Naive B cell (primary cell): ENCODE results near the gene SNF8. TPM values are rescaled to one million over a fixed set of nuclear protein-coding genes. Genes with fewer than 3 reads are reported as not detected.
A peak's percentile ranks its signal among the peaks of the same experiment; 100 is the strongest.

Experiments used
- ATAC-seq, 2 donors: fragments of 150-1000 bp; cut with Tn5 transposase; 2 replicates each; pipeline ENCODE4 v1.10.0; 2021; ENCODE audit warnings: low read depth in 2 of 2, mild to moderate bottlenecking in 2 of 2, moderate library complexity in 2 of 2
- DNase-seq: peaks from one replicate; pipeline ENCODE4 v3.0.0; 2022
- H3K27ac Mint-ChIP-seq, 6 donors: one replicate each; pipeline ENCODE4 v1.8.0; 2020 to 2022; ENCODE audit warnings: mild to moderate bottlenecking in 6 of 6, mixed read lengths in 6 of 6, moderate library complexity in 5 of 6, inconsistent platforms in 2 of 6
- H3K27me3 Mint-ChIP-seq, 3 donors: one replicate each; pipeline ENCODE4 v1.8.0; 2021 to 2022; ENCODE audit warnings: mixed read lengths in 3 of 3, mild to moderate bottlenecking in 1 of 3
- H3K36me3 Mint-ChIP-seq, 2 donors: one replicate each; pipeline ENCODE4 v1.8.0; 2020 to 2022; ENCODE audit warnings: mixed read lengths in 2 of 2, inconsistent platforms in 1 of 2, mild to moderate bottlenecking in 1 of 2
- H3K4me1 Mint-ChIP-seq, 3 donors: one replicate each; pipeline ENCODE4 v1.8.0; 2020 to 2022; ENCODE audit warnings: mixed read lengths in 3 of 3, inconsistent platforms in 1 of 3, mild to moderate bottlenecking in 1 of 3, moderate library complexity in 1 of 3
- H3K4me3 Mint-ChIP-seq, 8 donors: one replicate each; pipeline ENCODE4 v1.8.0; 2020 to 2022; ENCODE audit warnings: mild to moderate bottlenecking in 8 of 8, mixed read lengths in 8 of 8, moderate library complexity in 8 of 8, inconsistent platforms in 2 of 8
- H3K9me3 Mint-ChIP-seq, 7 donors: one replicate each; pipeline ENCODE4 v1.8.0; 2020 to 2022; ENCODE audit warnings: mixed read lengths in 7 of 7, mild to moderate bottlenecking in 5 of 7, inconsistent platforms in 2 of 7, moderate library complexity in 1 of 7
- polyA plus RNA-seq, 6 donors: library from polyadenylated mRNA; unstranded; fragments of 300-500 nt; fragmentation: Illumina TruSeq; gene quantifications; one replicate each; pipeline ENCODE4 v1.2.3, GENCODE V29; 2021; ENCODE audit warnings: low read depth in 6 of 6

Gene SNF8
- polyA plus RNA-seq, result 100 to 1,000 TPM in 4 of 6 donors, 10 to 100 TPM in 2; 92.4 to 140 (median 108) TPM

DNA sequence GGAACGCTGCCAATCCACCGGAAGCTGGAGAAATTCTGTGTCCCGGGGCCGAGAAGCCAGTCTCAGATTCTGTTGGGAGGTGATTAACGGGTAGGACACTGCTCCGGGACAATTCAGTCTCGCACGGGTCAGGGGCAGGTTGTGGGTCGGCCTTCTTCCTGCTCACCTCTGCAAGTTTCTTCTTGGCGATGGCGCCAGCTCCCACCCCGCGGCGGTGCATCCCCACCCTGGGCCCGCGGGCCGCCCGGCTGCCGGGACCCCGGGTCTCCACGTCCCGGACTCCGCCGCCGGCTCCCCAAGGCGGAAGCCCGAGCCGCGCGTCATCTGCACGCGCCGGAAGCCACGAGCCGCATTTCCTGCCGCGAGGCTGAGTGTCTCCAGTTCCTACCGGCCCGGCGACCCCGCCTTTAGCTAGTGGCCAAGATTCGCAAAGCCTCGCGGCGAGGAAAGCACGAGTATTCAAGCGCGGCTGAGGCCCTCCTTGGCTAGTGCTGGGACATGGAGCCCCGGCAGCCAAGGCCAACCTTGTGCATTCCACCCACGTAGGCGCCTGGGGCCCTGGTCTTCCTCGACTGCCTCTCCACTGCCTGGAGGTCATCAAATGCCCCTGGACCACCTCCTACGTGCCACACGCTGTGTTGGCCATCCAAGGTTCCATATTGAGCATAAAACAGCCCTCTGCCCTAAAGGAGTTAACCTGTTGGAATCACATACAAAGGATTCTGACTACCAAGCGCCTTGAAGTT, at the start of gene SNF8:
Gene SNF8, minus strand, starts transcription at position 328 of the 746 bp plus-strand sequence. Its CDS starts 108 bp downstream, at position 220.
- Mint-ChIP-seq H3K27me3 (peaks cover 0 to 9% (median 6%) of the 10 kb centered on the region in 3 donors), H3K4me3 (peak within 1 kb of the TSS; percentile 93 to 98 (median 96)), H3K27ac (peak within 1 kb of the TSS; percentile 94 to 98 (median 96)), H3K4me1 (peaks cover 8 to 28% (median 12%) of the 10 kb centered on the region in 3 donors), H3K36me3 (peaks cover 6 to 8% of the 10 kb centered on the region in 2 donors), H3K9me3 (peaks cover 0 to 5% (median 0%) of the 10 kb centered on the region in 7 donors)
- DNase-seq (peak; percentile 90), ATAC-seq (peak; percentile 97)

DNA sequence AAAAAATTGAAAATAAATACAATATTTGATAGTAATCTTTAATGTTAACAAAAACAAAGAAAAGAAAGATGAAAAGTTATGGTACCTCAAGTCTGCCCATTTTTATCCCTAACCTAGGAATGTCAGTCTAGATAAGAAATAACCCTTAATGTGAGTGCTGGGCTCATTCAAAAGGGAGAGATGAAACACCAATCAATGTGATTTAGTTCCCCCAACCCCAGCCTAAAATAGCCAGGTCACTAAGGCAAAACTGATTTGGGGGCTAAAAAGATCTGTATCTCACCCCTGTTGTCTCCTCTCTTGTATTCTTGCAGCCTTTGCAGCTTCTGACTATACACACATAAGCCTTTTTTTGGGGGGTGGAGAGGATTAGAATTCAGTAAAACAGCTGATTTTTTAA, 49.3 kb upstream of the SNF8 start:
- DNase-seq (no peak), ATAC-seq (no peak)
- Mint-ChIP-seq H3K4me1 (peaks cover 17 to 36% (median 30%) of the 10 kb centered on the region in 3 donors), H3K36me3 (peaks cover 0 to 8% of the 10 kb centered on the region in 2 donors), H3K9me3 (peaks cover 0 to 2% (median 0%) of the 10 kb centered on the region in 7 donors), H3K27me3 (peaks cover 55 to 82% (median 57%) of the 10 kb centered on the region in 3 donors), H3K27ac (no peak overlapping the region), H3K4me3 (no peak overlapping the region)

DNA sequence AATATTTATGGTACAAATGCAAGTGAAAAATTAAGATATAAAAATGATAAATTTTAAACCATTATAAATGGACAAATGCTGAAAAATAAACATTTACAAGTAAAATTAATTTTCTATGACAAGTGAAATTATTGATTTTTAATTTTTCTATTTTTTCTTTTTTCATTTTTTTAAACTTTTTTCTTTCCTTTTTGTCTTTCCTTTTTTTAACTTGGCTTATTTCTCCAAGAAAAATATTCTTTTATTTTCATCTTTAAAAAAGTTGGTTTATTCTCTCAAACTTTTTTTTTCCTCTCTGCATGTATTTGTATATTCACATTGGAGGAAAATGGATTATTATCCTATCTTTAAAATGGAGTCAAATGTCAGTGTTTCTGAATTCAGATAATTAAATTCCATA, 48.7 kb upstream of the SNF8 start:
- peaks cover 0 to 8% of the 10 kb centered on the region in 2 donors for H3K36me3 Mint-ChIP-seq

DNA sequence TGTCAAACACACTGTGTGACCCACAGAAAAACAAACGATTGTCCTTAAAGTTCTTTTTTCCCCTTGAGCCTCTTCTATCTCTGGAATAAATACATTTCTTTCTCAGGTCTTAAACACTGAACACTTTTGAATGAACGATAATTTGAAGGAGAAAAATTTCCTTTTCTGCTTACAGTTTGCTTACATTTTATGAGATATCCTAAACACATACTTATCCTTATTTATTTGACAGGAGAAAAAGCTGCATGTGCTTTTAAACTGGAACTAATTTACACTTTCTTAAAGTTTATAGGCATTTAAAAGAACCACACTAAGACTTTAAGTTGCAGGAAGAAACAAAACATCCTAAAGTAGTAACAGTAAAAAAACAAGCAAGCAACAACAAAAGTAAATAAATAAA, 47.8 kb upstream of the SNF8 start:
- no peak overlapping the region for H3K4me3 Mint-ChIP-seq
- peaks cover 46 to 72% (median 56%) of the 10 kb centered on the region in 3 donors for H3K27me3 Mint-ChIP-seq
- H3K9me3 Mint-ChIP-seq, result peaks cover 0 to 2% (median 0%) of the 10 kb centered on the region in 7 donors
- no peak overlapping the region for H3K27ac Mint-ChIP-seq
- no peak for ATAC-seq
- H3K4me1 Mint-ChIP-seq, result peaks cover 13 to 21% (median 18%) of the 10 kb centered on the region in 3 donors
- DNase-seq, result no peak
- peaks cover 0 to 8% of the 10 kb centered on the region in 2 donors for H3K36me3 Mint-ChIP-seq

More for the DNA sequence above, 48.7 kb upstream of the SNF8 start:
- H3K4me3 Mint-ChIP-seq, result no peak overlapping the region
- no peak overlapping the region for H3K27ac Mint-ChIP-seq
- DNase-seq (no peak), ATAC-seq (no peak)
- H3K27me3 Mint-ChIP-seq, result peaks cover 48 to 76% (median 52%) of the 10 kb centered on the region in 3 donors
- peaks cover 0 to 2% (median 0%) of the 10 kb centered on the region in 7 donors for H3K9me3 Mint-ChIP-seq
- peaks cover 16 to 29% (median 26%) of the 10 kb centered on the region in 3 donors for H3K4me1 Mint-ChIP-seq

DNA sequence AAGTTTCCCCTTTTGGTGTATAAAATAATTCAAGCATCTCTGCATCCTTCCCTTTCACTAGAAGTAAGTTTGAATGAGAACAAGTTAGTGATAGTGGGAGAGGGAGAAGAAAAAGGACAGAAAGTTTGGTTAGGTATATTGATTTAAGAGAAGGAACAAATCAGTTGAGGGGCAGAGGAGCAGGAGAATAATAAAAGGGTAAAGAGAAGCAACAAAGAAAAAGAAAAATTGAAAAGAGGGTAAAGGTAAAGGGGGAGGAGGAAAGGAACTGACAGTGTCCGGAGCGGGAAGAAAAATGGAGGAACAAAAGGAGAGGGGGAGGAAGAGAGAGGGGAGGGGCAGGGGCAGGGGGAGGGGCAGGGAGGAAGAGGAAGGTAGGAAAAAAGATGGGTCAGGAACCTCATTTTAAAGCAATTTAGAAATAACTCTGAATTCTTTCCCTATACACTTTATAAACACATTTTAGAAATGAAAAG, 46.3 kb upstream of the SNF8 start:
- DNase-seq, result no peak
- H3K27ac Mint-ChIP-seq, result no peak overlapping the region

GRCh38 chr17:48989100-48989499, 44.5 kb upstream of the SNF8 start:
- Mint-ChIP-seq H3K4me3 (no peak overlapping the region), H3K27me3 (peaks cover 40 to 53% (median 50%) of the 10 kb centered on the region in 3 donors), H3K9me3 (no peaks in the 10 kb centered on the region), H3K4me1 (no peaks in the 10 kb centered on the region), H3K27ac (no peak overlapping the region), H3K36me3 (no peaks in the 10 kb centered on the region)
- ATAC-seq (no peak), DNase-seq (no peak)

More for the DNA sequence above, 46.3 kb upstream of the SNF8 start:
- Mint-ChIP-seq H3K36me3 (no peaks in the 10 kb centered on the region), H3K4me3 (no peak overlapping the region), H3K27me3 (peaks cover 40 to 60% (median 56%) of the 10 kb centered on the region in 3 donors), H3K9me3 (no peaks in the 10 kb centered on the region), H3K4me1 (peaks cover 4 to 7% (median 6%) of the 10 kb centered on the region in 3 donors)
- no peak for ATAC-seq

DNA sequence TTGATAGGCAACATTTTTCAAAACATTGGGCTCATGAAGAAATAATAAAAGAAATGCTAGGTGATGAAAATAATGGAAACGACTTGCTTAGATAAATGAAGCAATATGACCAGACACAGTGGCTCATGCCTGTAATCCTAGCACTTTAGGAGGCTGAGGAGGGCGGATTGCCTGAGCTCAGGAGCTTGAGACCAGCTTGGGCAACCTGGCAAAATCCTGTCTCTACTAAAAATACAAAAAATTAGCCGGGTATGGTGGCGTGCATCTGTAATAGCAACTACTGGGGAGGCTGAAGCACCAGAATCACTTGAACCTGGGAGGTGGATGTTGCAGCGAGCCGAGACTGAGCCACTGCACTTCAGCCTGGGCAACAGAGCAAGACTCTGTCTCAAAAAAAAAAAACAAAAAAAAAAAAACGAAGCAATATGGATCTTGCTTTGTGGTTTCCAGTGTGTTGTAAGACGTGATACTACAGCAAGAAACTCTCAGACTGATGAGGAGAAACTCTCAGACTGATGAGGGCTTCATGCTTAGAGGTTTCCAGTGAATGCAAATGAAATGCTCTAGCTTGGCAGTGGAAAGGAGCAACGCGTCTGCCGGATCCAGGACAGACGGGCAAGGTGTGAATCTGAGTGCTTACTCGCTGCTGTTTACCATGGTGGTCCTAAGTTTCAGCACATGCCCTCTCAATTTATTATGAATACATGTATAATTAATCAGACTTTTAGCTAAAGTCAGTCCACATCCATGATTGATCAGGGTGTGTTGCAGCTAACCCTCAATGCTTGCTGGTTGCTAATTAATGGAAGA, 41.0 kb upstream of the SNF8 start:
- peaks cover 0 to 12% (median 5%) of the 10 kb centered on the region in 7 donors for H3K9me3 Mint-ChIP-seq
- H3K4me3 Mint-ChIP-seq, result no peak overlapping the region
- ATAC-seq (no peak), DNase-seq (no peak)
- H3K4me1 Mint-ChIP-seq, result no peaks in the 10 kb centered on the region
- H3K27me3 Mint-ChIP-seq, result peaks cover 26 to 47% (median 31%) of the 10 kb centered on the region in 3 donors
- H3K27ac Mint-ChIP-seq, result no peak overlapping the region
- H3K36me3 Mint-ChIP-seq, result peaks cover 0 to 5% of the 10 kb centered on the region in 2 donors

- Mint-ChIP-seq H3K27ac (no peak overlapping the region), H3K27me3 (peaks cover 10 to 42% (median 14%) of the 10 kb centered on the region in 3 donors), H3K9me3 (peaks cover 0 to 12% (median 5%) of the 10 kb centered on the region in 7 donors), H3K4me1 (no peaks in the 10 kb centered on the region), H3K36me3 (peaks cover 0 to 5% of the 10 kb centered on the region in 2 donors), H3K4me3 (no peak overlapping the region)
- DNase-seq, result no peak
- ATAC-seq, result no peak
These were observed 37.4 kb upstream of the SNF8 start for GRCh38 chr17:48981927-48982539.

- no peaks in the 10 kb centered on the region for H3K36me3 Mint-ChIP-seq
- H3K27ac Mint-ChIP-seq, result no peak overlapping the region
- ATAC-seq (no peak), DNase-seq (no peak)
- peaks cover 25 to 66% (median 51%) of the 10 kb centered on the region in 3 donors for H3K27me3 Mint-ChIP-seq
- no peak overlapping the region for H3K4me3 Mint-ChIP-seq
- H3K4me1 Mint-ChIP-seq, result no peaks in the 10 kb centered on the region
- H3K9me3 Mint-ChIP-seq, result no peaks in the 10 kb centered on the region
These were observed 29.2 kb upstream of the SNF8 start for GRCh38 chr17:48973806-48974205.

DNA sequence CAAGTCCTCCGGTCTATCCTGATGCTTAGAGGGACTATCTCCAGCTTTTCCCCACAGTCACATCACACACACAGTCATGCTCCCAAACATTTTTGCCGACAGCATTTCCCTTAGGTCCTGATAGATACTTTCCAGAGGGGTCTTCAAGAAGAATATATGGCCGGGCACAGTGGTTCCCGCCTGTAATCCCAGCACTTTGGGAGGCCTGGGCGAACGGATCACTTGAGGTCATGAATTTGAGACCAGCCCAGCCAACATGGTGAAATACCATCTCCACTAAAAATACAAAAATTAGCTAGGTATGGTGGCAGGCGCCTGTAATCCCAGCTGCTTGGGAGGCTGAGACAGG, 28.1 kb upstream of the SNF8 start:
- peaks cover 34 to 70% (median 58%) of the 10 kb centered on the region in 3 donors for H3K27me3 Mint-ChIP-seq
- ATAC-seq (no peak), DNase-seq (no peak)
- no peak overlapping the region for H3K4me3 Mint-ChIP-seq
- H3K27ac Mint-ChIP-seq, result no peak overlapping the region
- no peaks in the 10 kb centered on the region for H3K9me3 Mint-ChIP-seq
- no peaks in the 10 kb centered on the region for H3K4me1 Mint-ChIP-seq
- H3K36me3 Mint-ChIP-seq, result no peaks in the 10 kb centered on the region

GRCh38 chr17:48970865-48971687, 26.4 kb upstream of the SNF8 start:
- Mint-ChIP-seq H3K27ac (peak overlapping the region in 1 of 6 donors; percentile 20), H3K27me3 (peaks cover 37 to 71% (median 68%) of the 10 kb centered on the region in 3 donors), H3K36me3 (no peaks in the 10 kb centered on the region), H3K4me1 (no peaks in the 10 kb centered on the region), H3K4me3 (no peak overlapping the region), H3K9me3 (peaks cover 0 to 1% (median 0%) of the 10 kb centered on the region in 7 donors)
- ATAC-seq, result no peak
- DNase-seq, result no peak

GRCh38 chr17:48970224-48970623, 25.6 kb upstream of the SNF8 start:
- Mint-ChIP-seq H3K36me3 (no peaks in the 10 kb centered on the region), H3K27ac (no peak overlapping the region), H3K9me3 (peaks cover 0 to 1% (median 0%) of the 10 kb centered on the region in 7 donors), H3K4me3 (no peak overlapping the region), H3K27me3 (peaks cover 40 to 75% (median 75%) of the 10 kb centered on the region in 3 donors), H3K4me1 (no peaks in the 10 kb centered on the region)
- DNase-seq (no peak), ATAC-seq (no peak)
